ENCODE results near the gene COQ10B.
A peak's percentile ranks its signal among the peaks of the same experiment; 100 is the strongest.
"Not testable (repeated sequence)": the region's sequence is repeated elsewhere in the genome, so short reads cannot be mapped to it uniquely, and the experiment has no call there.

COQ10B gene

DNA sequence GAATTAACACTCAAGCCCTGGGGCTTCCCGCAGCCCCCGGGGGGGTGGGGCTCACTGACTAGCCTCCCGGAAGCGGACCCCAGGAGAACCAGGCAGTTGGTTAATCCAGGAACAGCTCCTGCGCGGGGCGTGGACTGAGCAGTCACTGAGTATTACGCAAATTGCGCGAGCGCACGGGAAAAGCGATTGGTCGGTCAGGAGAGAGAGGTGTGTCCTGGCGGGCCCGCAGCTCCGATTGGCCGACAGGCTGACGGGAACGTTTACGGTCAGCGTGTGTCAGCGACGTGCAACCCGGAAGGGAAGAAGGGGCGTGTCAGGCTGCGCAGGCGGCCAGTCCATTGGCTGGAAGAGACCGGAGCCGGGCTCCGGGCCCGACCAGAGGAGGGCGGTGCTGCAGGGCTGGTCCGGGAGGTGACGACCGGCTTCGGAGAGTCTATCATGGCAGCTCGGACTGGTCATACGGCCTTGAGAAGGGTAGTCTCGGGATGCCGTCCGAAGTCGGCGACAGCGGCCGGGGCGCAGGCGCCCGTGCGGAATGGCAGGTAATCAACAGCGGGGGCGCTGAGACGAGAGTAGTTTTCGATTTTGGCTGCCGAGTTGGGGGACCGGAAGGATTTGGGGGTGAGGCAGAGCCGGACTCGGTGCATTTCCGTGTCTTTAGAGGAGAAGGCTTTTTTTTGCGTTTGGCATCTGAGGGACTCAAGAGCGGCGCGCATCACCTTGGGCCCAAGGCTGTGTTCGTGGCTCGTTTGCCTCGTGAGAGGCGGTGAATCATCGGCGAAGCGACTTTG is at the start of gene COQ10B:
Gene COQ10B, plus strand, starts transcription at position 430 of the 791 bp plus-strand sequence. Its CDS starts 9 bp downstream, at position 439.
- Mint-ChIP-seq H3K27me3 (no peaks in the 10 kb centered on the region), H3K4me1 (peaks cover 23% of the 10 kb centered on the region), H3K9me3 (no peaks in the 10 kb centered on the region), H3K27ac (peak within 1 kb of the TSS; percentile 99), H3K36me3 (no peaks in the 10 kb centered on the region), H3K4me3 (peak within 1 kb of the TSS; percentile 98)
- DNase-seq (ENCODE audit: low spot score in 2 of 2): peak; percentile 89 to 97
- peak; percentile 86 for ATAC-seq (ENCODE audit: low read depth)

DNA sequence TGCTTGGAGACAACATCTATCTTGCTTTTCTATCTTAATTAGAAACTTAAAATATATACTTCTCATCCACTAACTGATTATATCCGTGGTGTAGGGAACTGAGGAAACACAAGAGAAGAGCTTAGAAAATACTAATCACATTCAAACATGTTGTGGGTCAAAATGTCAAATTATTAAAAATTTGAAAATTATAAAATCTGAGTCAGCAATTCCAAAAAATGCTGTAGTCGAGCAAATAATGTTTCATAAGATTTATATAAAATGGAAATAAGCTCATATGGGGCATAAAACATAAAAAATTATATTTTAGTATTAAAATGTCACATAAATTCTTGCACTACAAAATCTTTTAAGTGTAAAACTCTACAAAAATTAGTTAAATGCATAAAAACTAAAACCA is 47.8 kb upstream of the COQ10B start:
- Mint-ChIP-seq H3K36me3 (peaks cover 27% of the 10 kb centered on the region), H3K4me3 (no peak overlapping the region), H3K9me3 (no peaks in the 10 kb centered on the region)

DNA sequence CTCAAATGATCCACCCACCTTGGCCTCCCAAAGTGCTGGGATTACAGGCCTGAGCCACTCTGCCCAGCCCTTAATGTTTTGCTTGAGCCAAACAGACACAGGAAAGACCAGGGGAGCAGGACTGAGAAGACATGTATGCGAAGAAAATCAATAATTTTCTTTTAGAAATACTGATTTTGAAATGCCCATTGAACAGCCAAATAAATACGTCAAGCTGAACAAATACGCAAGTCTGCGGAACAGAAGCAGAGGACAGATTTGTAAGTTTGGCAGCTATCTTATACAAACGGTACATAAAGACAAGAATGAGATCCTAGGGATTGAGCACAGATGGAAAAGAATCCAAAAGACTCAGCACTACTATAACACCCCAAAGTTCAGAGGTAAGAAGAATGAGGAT is 39.3 kb upstream of the COQ10B start:
- no peak overlapping the region for H3K27ac Mint-ChIP-seq
- ATAC-seq (ENCODE audit: low read depth) (no peak), DNase-seq (ENCODE audit: low spot score in 2 of 2) (no peak)
- H3K4me1 Mint-ChIP-seq: peaks cover 2% of the 10 kb centered on the region
- no peak overlapping the region for H3K4me3 Mint-ChIP-seq
- no peaks in the 10 kb centered on the region for H3K27me3 Mint-ChIP-seq
- peaks cover 31% of the 10 kb centered on the region for H3K36me3 Mint-ChIP-seq
- H3K9me3 Mint-ChIP-seq: no peaks in the 10 kb centered on the region

More for the DNA sequence above, 47.8 kb upstream of the COQ10B start:
- Mint-ChIP-seq H3K4me1 (no peaks in the 10 kb centered on the region), H3K27me3 (no peaks in the 10 kb centered on the region), H3K27ac (no peak overlapping the region)
- DNase-seq (ENCODE audit: low spot score in 2 of 2) (no peak), ATAC-seq (ENCODE audit: low read depth) (no peak)

DNA sequence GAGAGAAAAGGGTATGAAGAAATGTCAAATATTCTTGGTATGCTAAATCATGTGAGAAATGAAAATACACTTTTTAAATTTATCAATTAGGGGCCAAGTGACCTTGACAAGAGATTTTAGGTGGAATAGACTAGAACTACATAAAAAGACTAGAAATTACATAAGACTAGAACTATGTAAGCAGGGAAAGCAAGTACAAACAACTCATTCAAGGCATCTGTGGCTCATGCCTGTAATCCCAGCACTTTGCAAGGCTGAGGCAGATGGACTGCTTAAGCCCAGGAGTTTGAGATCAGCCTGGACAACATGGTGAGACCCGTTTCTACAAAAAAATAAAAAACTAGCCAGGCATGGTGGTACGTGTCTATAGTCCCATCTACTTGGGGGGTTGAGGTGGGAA is 38.8 kb upstream of the COQ10B start:
- Mint-ChIP-seq H3K27me3 (no peaks in the 10 kb centered on the region), H3K27ac (no peak overlapping the region), H3K36me3 (peaks cover 30% of the 10 kb centered on the region), H3K9me3 (no peaks in the 10 kb centered on the region), H3K4me1 (peaks cover 2% of the 10 kb centered on the region), H3K4me3 (no peak overlapping the region)
- ATAC-seq (ENCODE audit: low read depth) (no peak), DNase-seq (ENCODE audit: low spot score in 2 of 2) (no peak)

DNA sequence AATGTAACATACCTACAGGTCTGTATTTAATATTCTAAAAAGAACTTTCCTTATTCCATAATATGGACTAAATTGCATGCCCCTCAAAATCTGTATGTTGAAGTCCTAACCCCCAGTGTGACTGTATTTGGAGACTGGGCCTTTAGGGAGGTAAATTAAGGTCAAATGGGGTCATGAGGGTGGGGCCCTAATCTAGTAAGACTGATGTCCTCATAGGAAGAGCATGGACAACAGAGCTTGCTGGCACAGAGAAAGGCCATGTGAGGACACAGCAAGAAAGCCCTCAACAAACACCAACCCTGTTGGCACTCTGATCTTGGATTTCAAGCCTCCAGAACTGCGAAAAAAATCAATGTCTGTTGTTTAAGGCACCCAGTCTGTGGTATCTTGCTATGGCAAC is 37.1 kb upstream of the COQ10B start:
- H3K36me3 Mint-ChIP-seq: peaks cover 28% of the 10 kb centered on the region
- H3K9me3 Mint-ChIP-seq: no peaks in the 10 kb centered on the region
- DNase-seq (ENCODE audit: low spot score in 2 of 2) (no peak), ATAC-seq (ENCODE audit: low read depth) (no peak)
- H3K27ac Mint-ChIP-seq: no peak overlapping the region
- no peak overlapping the region for H3K4me3 Mint-ChIP-seq
- peaks cover 2% of the 10 kb centered on the region for H3K4me1 Mint-ChIP-seq
- no peaks in the 10 kb centered on the region for H3K27me3 Mint-ChIP-seq

DNA sequence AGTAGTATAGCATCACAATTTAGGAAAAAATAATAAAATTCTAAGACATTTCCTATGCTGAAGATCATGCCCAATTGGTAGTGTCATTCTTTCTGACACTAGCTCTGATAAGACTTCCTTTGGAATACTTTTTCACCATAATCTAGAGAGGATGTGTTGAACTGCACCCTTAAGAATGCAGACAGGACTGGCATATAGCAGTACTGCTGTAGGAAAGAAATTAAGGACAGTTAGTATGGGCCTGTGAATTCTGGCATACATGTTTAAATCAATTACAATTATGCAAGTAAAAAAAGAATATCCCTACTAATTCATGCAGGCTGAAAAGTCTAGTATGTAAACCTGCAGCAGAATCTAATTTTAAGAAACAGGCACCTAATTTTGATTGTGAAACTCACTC is 33.9 kb upstream of the COQ10B start:
- Mint-ChIP-seq H3K4me3 (no peak overlapping the region), H3K27me3 (no peaks in the 10 kb centered on the region), H3K36me3 (peaks cover 22% of the 10 kb centered on the region), H3K27ac (no peak overlapping the region), H3K4me1 (peaks cover 7% of the 10 kb centered on the region), H3K9me3 (no peaks in the 10 kb centered on the region)
- DNase-seq (ENCODE audit: low spot score in 2 of 2): no peak
- ATAC-seq (ENCODE audit: low read depth): no peak

DNA sequence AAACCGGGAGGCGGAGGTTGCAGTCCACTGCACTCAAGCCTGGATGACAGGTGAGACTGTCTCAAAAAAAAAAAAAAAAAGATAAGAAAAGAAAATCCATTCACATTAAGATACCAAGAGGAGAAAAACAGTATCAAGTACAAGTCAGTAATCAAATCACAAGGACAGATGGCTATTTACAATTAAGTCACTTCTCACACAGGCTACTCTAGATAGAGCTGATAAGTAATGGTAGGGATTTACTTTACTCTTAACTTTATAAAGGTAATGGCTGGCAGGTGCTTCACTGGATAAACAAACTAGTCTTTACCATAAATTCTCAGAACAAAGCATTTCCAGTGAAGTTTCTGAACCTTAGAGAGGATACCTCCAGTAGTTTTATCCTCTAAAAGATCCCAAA is 30.0 kb upstream of the COQ10B start:
- no peak overlapping the region for H3K4me3 Mint-ChIP-seq
- H3K36me3 Mint-ChIP-seq: peaks cover 10% of the 10 kb centered on the region
- DNase-seq (ENCODE audit: low spot score in 2 of 2): no peak
- H3K27ac Mint-ChIP-seq: peak overlapping the region; percentile 26
- H3K27me3 Mint-ChIP-seq: no peaks in the 10 kb centered on the region
- H3K4me1 Mint-ChIP-seq: peaks cover 19% of the 10 kb centered on the region
- no peak for ATAC-seq (ENCODE audit: low read depth)
- H3K9me3 Mint-ChIP-seq: no peaks in the 10 kb centered on the region

DNA sequence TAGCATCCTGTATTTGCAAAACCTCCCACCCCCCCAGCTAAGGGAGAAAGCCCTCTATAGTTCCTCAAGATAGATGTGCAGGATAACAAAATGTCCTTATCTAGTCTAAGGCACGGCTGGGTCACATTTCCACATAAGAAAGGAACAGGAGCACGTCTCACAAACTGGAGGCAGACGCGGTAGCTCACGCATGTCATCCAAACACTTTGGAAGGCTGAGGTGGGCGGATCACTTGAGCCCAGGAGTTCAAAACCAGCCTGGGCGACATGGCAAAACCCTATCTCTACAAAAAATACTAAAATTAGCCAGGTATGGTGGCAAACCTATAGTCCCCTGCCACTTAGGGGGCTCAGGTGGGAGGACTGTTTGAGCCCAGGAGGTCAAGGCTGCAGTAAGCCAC is 27.8 kb upstream of the COQ10B start:
- no peak for ATAC-seq (ENCODE audit: low read depth)
- DNase-seq (ENCODE audit: low spot score in 2 of 2): no peak
- Mint-ChIP-seq H3K4me1 (peaks cover 29% of the 10 kb centered on the region), H3K27me3 (no peaks in the 10 kb centered on the region), H3K9me3 (no peaks in the 10 kb centered on the region), H3K27ac (peak overlapping the region; percentile 28), H3K36me3 (peaks cover 9% of the 10 kb centered on the region), H3K4me3 (peak overlapping the region; percentile 19)

DNA sequence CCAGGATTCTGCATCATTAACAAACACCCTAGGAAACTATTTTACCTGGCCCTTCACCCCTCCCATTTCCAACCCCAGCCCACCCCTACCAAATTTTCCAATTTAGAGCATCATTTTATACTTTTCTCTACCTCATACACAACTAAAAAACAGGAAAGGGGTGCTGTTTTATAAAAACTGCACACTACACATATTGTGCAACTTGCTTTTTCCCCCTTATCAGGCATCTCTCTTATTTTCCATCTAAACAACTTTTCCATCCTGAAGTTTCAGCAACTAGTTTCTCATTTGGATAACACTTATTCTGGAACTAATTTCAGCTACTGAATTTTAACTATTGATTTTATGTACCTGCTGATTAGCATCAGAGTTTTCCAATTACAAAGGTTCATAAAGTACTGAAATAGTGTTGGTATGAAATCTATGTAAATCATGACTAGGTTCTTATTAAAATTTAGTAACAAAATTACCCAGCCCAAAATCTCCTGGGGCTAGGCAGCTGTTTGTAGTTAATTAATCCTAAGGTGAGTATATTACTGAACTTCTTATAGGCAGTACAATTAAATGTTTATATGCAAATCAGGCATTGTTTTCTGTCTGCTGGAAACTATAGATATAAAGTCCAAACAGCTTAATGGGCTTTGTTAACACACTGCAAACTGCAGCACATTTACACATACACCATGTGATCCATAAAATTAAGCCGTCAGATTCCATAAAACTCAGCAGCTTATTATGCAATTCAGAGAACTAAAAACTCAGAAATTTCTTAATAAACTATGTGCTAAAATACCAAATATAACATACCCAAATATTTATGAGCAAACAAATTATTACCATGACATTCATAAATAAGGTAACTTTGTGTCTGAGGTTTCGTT is 26.4 kb upstream of the COQ10B start:
- peak overlapping the region; percentile 56 for H3K27ac Mint-ChIP-seq
- peaks cover 7% of the 10 kb centered on the region for H3K36me3 Mint-ChIP-seq
- no peak for DNase-seq (ENCODE audit: low spot score in 2 of 2)
- no peak for ATAC-seq (ENCODE audit: low read depth)
- H3K9me3 Mint-ChIP-seq: no peaks in the 10 kb centered on the region
- peaks cover 38% of the 10 kb centered on the region for H3K4me1 Mint-ChIP-seq
- H3K4me3 Mint-ChIP-seq: peak overlapping the region; percentile 22
- no peaks in the 10 kb centered on the region for H3K27me3 Mint-ChIP-seq

DNA sequence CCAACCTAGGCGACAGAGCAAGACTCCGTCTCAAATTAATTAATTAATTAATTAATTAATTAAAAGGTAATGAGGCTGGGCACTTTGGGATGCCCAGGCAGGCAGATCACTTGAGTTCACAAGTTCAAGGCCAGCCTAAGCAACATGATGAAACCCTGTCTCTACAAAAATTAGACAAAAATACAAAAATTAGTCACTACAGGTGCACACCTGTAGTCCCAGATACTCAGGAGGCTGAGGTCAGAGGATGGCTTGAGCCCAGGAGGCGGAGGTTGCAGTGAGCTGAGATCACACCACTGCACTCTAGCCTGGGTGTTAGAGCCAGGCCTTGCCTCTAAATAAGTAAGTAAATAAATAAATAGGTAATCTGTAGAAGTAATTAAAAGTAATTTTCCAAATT is 25.4 kb upstream of the COQ10B start:
- Mint-ChIP-seq H3K4me1 (peaks cover 43% of the 10 kb centered on the region), H3K4me3 (no peak overlapping the region), H3K9me3 (no peaks in the 10 kb centered on the region), H3K36me3 (peaks cover 2% of the 10 kb centered on the region), H3K27me3 (no peaks in the 10 kb centered on the region), H3K27ac (no peak overlapping the region)
- no peak for ATAC-seq (ENCODE audit: low read depth)
- no peak for DNase-seq (ENCODE audit: low spot score in 2 of 2)

DNA sequence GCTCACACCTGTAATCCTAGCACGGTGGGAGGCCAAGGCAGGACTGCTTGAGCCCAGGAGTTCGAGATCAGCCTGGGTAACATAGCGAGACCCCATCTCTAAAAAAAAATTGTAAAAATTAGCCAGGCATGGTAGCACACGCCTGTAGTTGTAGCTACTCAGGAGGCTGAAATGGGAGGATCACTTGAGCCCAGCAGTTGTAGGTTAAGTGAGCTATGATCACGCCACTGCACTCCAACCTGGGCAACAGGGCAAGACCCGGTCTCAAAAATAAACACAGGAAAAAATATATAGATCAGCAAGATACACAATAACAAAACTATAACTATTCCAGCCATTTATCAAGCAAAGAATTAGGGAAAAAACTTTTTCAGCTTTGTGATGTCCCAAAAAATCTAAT is 21.5 kb upstream of the COQ10B start:
- Mint-ChIP-seq H3K36me3 (peaks cover 2% of the 10 kb centered on the region), H3K27me3 (no peaks in the 10 kb centered on the region), H3K4me3 (peak overlapping the region; percentile 69), H3K9me3 (no peaks in the 10 kb centered on the region), H3K4me1 (peaks cover 36% of the 10 kb centered on the region), H3K27ac (peak overlapping the region; percentile 83)
- DNase-seq (ENCODE audit: low spot score in 2 of 2): no peak
- no peak for ATAC-seq (ENCODE audit: low read depth)

DNA sequence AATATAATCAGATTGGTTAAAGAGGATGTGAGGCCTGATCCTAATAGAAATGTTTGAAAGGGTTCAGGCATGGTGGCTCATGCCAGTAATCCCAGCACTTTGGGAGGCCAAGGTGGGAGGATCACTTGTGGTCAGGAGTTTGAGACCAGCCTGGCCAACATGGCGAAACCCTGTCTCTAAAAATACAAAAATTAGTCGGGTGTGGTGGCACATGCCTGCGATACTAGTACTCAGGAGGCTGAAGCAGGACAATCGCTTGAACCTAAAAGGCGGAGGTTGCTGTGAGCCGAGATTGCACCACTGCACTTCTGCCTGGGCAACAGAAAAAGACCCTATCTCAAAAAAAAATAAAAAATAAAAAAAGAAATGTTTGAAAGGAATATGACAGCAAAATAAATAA is 20.8 kb upstream of the COQ10B start:
- H3K27me3 Mint-ChIP-seq; DNase-seq (ENCODE audit: low spot score in 2 of 2); ATAC-seq (ENCODE audit: low read depth); H3K36me3 Mint-ChIP-seq; H3K9me3 Mint-ChIP-seq: not testable (repeated sequence)
- Mint-ChIP-seq H3K4me1 (peaks cover 35% of the 10 kb centered on the region), H3K4me3 (peak overlapping the region; percentile 57), H3K27ac (peak overlapping the region; percentile 83)

DNA sequence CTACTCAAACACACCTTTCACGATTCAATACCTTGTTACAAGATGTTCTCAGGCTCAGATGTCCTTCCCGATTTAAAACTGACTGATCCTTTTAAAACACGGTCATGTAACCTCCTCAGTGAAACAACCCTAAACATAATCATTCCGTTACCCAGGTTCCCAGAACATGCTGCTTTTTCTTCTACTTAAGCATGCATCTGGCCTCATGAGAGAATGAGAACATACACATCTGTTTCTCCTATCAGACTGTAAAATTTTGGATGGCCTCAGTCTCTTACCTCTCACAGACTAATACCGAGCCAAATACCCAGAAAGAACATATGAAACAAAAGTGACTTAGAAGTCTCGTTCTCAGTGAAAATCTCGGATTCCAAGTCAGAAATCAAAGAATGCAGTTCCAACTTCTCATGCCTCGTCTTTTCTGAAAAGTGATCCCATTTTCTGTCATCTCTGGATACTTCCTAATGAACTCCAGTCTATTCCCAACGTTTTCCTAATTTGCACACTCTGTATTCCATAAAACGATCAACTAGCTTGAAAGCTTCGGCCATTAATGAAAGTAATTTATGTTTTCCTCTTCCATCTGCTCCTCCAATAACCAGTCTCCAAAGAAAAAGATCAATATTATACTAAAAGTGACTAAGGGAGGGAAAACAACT is 19.4 kb upstream of the COQ10B start:
- Mint-ChIP-seq H3K4me3 (peak overlapping the region; percentile 97), H3K27ac (peak overlapping the region; percentile 97), H3K36me3 (peaks cover 2% of the 10 kb centered on the region), H3K27me3 (no peaks in the 10 kb centered on the region), H3K9me3 (no peaks in the 10 kb centered on the region), H3K4me1 (peaks cover 31% of the 10 kb centered on the region)
- ATAC-seq (ENCODE audit: low read depth) (no peak), DNase-seq (ENCODE audit: low spot score in 2 of 2) (no peak)

Data from memory B cell (primary cell).